A673 (cell line): ENCODE results near the gene KRT10. TPM values are rescaled to one million over a fixed set of nuclear protein-coding genes. Genes with fewer than 3 reads are reported as not detected.

Source experiments
- BruUV-seq: library from RNA; stranded (reverse); fragments of 400-500 nt; replicated peaks from 2 replicates; lab custom pipeline; 2021; lab: Mats Ljungman, UMichigan
- CTCF ChIA-PET: fragments of 300-600 bp; sonication (Branson Sonifier 250); formaldehyde crosslinking; loops from one replicate; lab custom pipeline; 2022; ENCODE audit warnings: antibody characterized with exemption; lab: Charles Lee
- POLR2A ChIA-PET: fragments of 300-600 bp; sonication (Branson Sonifier 250); formaldehyde crosslinking; loops from one replicate; lab custom pipeline; 2022; ENCODE audit warnings: antibody characterized with exemption; ENCODE audit not compliant: low non-redundant PET; lab: Charles Lee
- DNase-seq: peaks from one replicate; pipeline ENCODE4 v3.0.0-alpha.2; 2015; ENCODE audit warnings: low spot score
- H3K27ac ChIP-seq: fragments of 200-600 bp; sonication (generic); 2 replicates; pipeline ENCODE4 v1.5.1; 2016; ENCODE audit warnings: mixed run types, low read depth, mild to moderate bottlenecking, mixed read lengths, antibody characterized with exemption, low read length; ENCODE audit not compliant: poor library complexity, severe bottlenecking
- H3K27me3 ChIP-seq: fragments of 200-600 bp; sonication (generic); replicated peaks from 2 replicates; pipeline ENCODE4 v1.6.1; 2017; ENCODE audit warnings: mixed run types, low read depth, mild to moderate bottlenecking, mixed read lengths, antibody characterized with exemption, low read length; ENCODE audit not compliant: insufficient read depth, poor library complexity
- H3K36me3 ChIP-seq: fragments of 200-600 bp; sonication (generic); 2 replicates; pipeline ENCODE4 v1.6.1; 2016; ENCODE audit warnings: mixed run types, mild to moderate bottlenecking, mixed read lengths, antibody characterized with exemption, low read length; ENCODE audit not compliant: insufficient read depth, poor library complexity, severe bottlenecking
- H3K4me1 ChIP-seq: fragments of 200-600 bp; sonication (generic); 2 replicates; pipeline ENCODE4 v1.6.1; 2017; ENCODE audit warnings: mixed run types, mild to moderate bottlenecking, mixed read lengths, antibody characterized with exemption, low read length; ENCODE audit not compliant: insufficient read depth, poor library complexity, severe bottlenecking
- H3K4me3 ChIP-seq: fragments of 200-600 bp; sonication (generic); 2 replicates; pipeline ENCODE4 v1.5.1; 2016; ENCODE audit warnings: low read depth, mixed run types, mild to moderate bottlenecking, mixed read lengths, low read length; ENCODE audit not compliant: poor library complexity, severe bottlenecking
- H3K9me3 ChIP-seq: fragments of 200-600 bp; sonication (generic); 2 replicates; pipeline ENCODE4 v1.6.1; 2016; ENCODE audit warnings: mixed run types, low read depth, mild to moderate bottlenecking, mixed read lengths, antibody characterized with exemption, low read length; ENCODE audit not compliant: poor library complexity, severe bottlenecking
- EZH2 ChIP-seq: fragments of 200-600 bp; sonication (generic); IDR thresholded peaks from 2 replicates; pipeline ENCODE4 v1.6.1; 2017; ENCODE audit warnings: borderline replicate concordance, low read depth, mild to moderate bottlenecking, mixed read lengths, antibody characterized with exemption, low read length; ENCODE audit not compliant: poor library complexity, severe bottlenecking
- intact Hi-C: fragments of 100-400 bp; cut with micrococcal nuclease; formaldehyde crosslinking; loops from one replicate; pipeline ENCODE4 v1.10.0; 2022; ENCODE audit not compliant: unreplicated experiment
- total RNA-seq: library from RNA; stranded (reverse); gene quantifications from 2 replicates; pipeline ENCODE4 v1.2.3, GENCODE V29; 2021
- TF ChIP-seq, protein P1 (sequence below): fragments of 300-800, 200-600 bp; sonication (generic); conservative IDR thresholded peaks from 2 replicates; pipeline ENCODE4 v1.5.1; 2017; ENCODE audit warnings: low read depth, mild to moderate bottlenecking, antibody characterized with exemption, low read length, moderate library complexity, mixed read lengths

The KRT10 gene
- total RNA-seq, 1 experiment from 2014 or later = 36.2 TPM

DNA sequence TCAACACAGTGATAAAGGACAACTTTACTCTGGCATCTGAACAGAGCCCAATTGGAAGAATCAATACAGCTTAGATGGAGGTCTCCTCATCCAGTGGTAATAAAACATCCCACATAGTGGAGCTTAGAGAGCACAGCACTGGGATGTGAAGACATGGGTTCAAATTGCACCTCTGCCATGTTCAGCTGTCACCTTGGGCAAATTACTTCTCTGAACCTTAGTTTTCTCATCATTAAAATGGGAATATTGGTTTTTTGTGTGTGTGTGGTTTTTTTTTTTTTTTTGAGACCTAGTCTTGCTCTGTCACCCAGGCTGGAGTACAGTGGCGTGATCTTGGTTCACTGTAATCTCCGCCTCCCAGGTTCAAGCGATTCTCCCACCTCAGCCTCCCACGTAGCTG is 13.6 kb upstream of the KRT10 start:
- intact Hi-C loops = no loop called here
- no TSS peak for BruUV-seq
- Histone ChIP-seq H3K27ac (no peak overlapping the region), H3K36me3 (no peaks in the 10 kb centered on the region), H3K4me3 (no peak overlapping the region), H3K4me1 (peaks cover 3% of the 10 kb centered on the region), H3K27me3 (no peaks in the 10 kb centered on the region), H3K9me3 (no peaks in the 10 kb centered on the region)
- no peak for TF ChIP-seq EZH2
- TF ChIP-seq, protein P1, sequence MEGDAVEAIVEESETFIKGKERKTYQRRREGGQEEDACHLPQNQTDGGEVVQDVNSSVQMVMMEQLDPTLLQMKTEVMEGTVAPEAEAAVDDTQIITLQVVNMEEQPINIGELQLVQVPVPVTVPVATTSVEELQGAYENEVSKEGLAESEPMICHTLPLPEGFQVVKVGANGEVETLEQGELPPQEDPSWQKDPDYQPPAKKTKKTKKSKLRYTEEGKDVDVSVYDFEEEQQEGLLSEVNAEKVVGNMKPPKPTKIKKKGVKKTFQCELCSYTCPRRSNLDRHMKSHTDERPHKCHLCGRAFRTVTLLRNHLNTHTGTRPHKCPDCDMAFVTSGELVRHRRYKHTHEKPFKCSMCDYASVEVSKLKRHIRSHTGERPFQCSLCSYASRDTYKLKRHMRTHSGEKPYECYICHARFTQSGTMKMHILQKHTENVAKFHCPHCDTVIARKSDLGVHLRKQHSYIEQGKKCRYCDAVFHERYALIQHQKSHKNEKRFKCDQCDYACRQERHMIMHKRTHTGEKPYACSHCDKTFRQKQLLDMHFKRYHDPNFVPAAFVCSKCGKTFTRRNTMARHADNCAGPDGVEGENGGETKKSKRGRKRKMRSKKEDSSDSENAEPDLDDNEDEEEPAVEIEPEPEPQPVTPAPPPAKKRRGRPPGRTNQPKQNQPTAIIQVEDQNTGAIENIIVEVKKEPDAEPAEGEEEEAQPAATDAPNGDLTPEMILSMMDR = no peak
- ChIA-PET CTCF (no interaction called here), POLR2A (no interaction called here)
- DNase-seq = no peak

DNA sequence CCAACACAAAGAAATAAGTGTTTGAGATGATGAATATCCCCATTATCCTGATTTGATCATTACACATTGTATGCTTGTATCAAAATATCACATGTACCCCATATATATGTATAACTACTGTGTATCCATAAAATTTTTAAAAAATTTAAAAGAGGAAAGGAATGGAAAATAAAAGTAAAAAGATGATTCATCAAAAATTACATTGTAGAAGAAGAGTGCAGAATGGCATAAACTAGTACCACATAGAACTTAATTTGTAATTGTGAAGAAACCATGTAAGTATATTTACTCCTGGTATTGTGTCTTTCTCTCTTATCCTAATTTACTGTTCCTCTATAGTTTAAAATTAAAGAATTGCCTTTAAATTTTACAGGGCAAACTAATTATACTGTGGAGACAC is 11.5 kb upstream of the KRT10 start:
- Histone ChIP-seq H3K9me3 (no peaks in the 10 kb centered on the region), H3K27me3 (no peaks in the 10 kb centered on the region), H3K27ac (no peak overlapping the region), H3K4me3 (no peak overlapping the region), H3K36me3 (no peaks in the 10 kb centered on the region), H3K4me1 (peaks cover 3% of the 10 kb centered on the region)
- ChIA-PET POLR2A (no interaction called here), CTCF (no interaction called here)
- no peak for TF ChIP-seq EZH2
- TF ChIP-seq, protein P1 = no peak
- intact Hi-C loops = no loop called here
- BruUV-seq = no TSS peak
- no peak for DNase-seq

DNA sequence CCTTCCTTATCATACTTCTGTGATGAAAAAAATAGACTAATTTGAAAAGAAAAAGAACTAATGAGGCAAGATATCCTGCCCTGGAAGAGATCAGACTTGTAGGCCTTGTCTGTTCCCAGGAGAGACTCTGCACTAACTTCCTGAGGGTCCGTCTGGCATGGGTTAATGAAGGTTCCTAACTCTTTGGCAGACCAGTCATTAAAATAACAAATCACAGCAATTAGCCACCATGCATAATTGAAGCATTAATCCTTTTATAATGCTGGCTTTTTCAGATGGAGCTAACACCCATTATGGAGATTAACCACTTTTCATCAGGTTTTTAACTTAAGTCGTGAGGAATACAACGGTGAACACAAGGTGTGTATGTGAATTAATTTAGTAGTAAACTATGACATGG is 10.4 kb upstream of the KRT10 start:
- TF ChIP-seq, protein P1 = no peak
- no peak for TF ChIP-seq EZH2
- Histone ChIP-seq H3K27me3 (no peaks in the 10 kb centered on the region), H3K9me3 (no peaks in the 10 kb centered on the region), H3K4me1 (peaks cover 13% of the 10 kb centered on the region), H3K4me3 (no peak overlapping the region), H3K36me3 (no peaks in the 10 kb centered on the region), H3K27ac (peak overlapping the region; percentile 30)
- POLR2A ChIA-PET = no interaction called here
- CTCF ChIA-PET = no interaction called here
- no TSS peak for BruUV-seq
- intact Hi-C loops = no loop called here
- no peak for DNase-seq
